ENCODE measurements around the gene TRIM41. TPM values are rescaled to one million over a fixed set of nuclear protein-coding genes. Genes with fewer than 3 reads are reported as not detected.

Gene TRIM41
- polyA plus RNA-seq, 1 donor from 2014 or later = 32.1 TPM

DNA sequence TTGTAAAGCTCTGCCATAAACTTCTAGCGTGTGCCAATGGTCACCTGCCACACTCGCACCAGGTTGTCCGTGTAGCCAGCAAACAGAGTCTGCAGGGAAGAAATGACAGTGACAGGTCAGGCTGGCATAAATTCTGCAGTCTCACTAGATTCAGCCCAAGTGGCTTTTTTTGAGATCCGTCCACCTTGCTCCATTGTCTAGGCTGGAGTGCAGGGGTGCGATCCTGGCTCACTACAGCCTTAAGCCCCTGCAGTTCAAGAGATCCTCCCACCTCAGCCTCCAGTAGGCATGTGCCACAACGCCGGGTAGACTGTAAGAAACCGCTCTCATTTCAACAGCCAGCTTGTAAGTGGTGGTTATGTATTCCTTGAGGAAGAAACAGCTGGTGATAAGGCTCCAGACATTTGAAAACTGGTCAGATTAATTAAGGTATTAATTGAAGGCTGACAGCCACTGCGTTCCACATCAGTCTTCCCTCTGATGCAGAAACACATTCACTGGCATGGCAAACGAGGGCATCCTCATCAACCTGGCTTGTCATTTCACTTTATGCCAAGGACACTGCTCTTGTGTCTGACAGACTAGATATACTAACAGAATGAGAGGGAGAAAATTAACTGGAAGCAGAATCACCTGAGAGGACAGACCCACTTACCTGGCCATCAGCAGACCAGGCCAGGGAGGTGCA, 14.0 kb downstream of the TRIM41 start:
- no peaks in the 10 kb centered on the region for H3K9me2 ChIP-seq (ENCODE audit: insufficient read depth, low read length)
- no peak overlapping the region for H3K4me3 ChIP-seq (ENCODE audit: low read length)
- H3K36me3 ChIP-seq (ENCODE audit: insufficient read depth, low read length) = peaks cover 15% of the 10 kb centered on the region
- peak; percentile 3 for TF ChIP-seq POLR2AphosphoS5 (IDR thresholded peaks at IDR 0.05)
- TF ChIP-seq, protein P1, sequence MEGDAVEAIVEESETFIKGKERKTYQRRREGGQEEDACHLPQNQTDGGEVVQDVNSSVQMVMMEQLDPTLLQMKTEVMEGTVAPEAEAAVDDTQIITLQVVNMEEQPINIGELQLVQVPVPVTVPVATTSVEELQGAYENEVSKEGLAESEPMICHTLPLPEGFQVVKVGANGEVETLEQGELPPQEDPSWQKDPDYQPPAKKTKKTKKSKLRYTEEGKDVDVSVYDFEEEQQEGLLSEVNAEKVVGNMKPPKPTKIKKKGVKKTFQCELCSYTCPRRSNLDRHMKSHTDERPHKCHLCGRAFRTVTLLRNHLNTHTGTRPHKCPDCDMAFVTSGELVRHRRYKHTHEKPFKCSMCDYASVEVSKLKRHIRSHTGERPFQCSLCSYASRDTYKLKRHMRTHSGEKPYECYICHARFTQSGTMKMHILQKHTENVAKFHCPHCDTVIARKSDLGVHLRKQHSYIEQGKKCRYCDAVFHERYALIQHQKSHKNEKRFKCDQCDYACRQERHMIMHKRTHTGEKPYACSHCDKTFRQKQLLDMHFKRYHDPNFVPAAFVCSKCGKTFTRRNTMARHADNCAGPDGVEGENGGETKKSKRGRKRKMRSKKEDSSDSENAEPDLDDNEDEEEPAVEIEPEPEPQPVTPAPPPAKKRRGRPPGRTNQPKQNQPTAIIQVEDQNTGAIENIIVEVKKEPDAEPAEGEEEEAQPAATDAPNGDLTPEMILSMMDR (IDR thresholded peaks at IDR 0.05; ENCODE audit: poor library complexity, severe bottlenecking) = no peak
- no peak for TF ChIP-seq SMC3 (conservative IDR thresholded peaks at IDR 0.05; ENCODE audit: poor library complexity)
- TF ChIP-seq TAF1 (IDR thresholded peaks at IDR 0.05; ENCODE audit: low read depth) = no peak
- no peaks in the 10 kb centered on the region for H3K9me3 ChIP-seq (ENCODE audit: low read length)
- no peak overlapping the region for H3K4me2 ChIP-seq (ENCODE audit: low read length)
- no peaks in the 10 kb centered on the region for H3K27me3 ChIP-seq (ENCODE audit: insufficient read depth, low read depth, low read length)
- peaks cover 17% of the 10 kb centered on the region for H3K79me2 ChIP-seq (replicated peaks; ENCODE audit: insufficient read depth, low read length)
- no peak overlapping the region for H3K9ac ChIP-seq (ENCODE audit: low read length)
- H4K20me1 ChIP-seq (ENCODE audit: insufficient read depth) = no peaks in the 10 kb centered on the region
- H2AFZ ChIP-seq (ENCODE audit: low read depth, low read length) = no peak overlapping the region
- no peaks in the 10 kb centered on the region for H3F3A ChIP-seq (ENCODE audit: insufficient read depth, low read length, poor library complexity, severe bottlenecking)
- no peak overlapping the region for H3K27ac ChIP-seq (ENCODE audit: low read length)

DNA sequence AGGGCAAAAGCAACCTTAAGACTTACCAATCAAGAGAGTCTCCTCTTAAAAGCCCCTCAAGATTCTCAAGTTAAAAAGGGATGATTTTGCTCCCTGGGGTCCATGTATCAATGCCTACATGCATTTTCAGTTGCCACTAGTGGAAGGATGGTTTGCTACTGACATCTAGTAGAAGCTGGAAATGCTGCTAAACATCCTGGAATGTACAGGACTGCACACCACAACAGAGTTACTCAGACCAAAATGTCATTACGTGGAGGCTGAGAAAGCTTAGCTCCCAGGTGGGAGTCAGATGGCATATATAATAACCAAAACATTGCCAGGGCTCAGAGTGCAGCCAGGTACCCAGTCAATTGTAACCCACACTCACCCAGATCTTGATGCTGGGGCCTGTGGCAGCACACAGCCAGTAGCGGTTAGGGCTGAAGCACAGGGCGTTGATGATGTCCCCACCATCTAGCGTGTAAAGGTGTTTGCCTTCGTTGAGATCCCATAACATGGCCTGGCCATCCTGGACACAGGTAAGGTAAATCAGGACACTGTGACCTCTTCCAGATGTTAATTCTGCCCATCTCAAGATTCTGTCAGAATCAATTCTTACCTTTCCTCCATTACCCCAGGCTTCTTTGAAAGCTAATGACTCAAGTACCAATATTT, 14.8 kb downstream of the TRIM41 start:
- TF ChIP-seq EP300 (conservative IDR thresholded peaks at IDR 0.05; ENCODE audit: poor library complexity, severe bottlenecking) (no peak), EZH2 (IDR thresholded peaks at IDR 0.05; ENCODE audit: borderline replicate concordance, insufficient read depth, low read length, poor library complexity, severe bottlenecking) (no peak), POLR2AphosphoS5 (IDR thresholded peaks at IDR 0.05) (no peak), TAF1 (IDR thresholded peaks at IDR 0.05; ENCODE audit: low read depth) (no peak), MXI1 (conservative IDR thresholded peaks at IDR 0.05; ENCODE audit: poor library complexity, severe bottlenecking) (no peak), SMC3 (conservative IDR thresholded peaks at IDR 0.05; ENCODE audit: poor library complexity) (no peak), RAD21 (conservative IDR thresholded peaks at IDR 0.05) (no peak)
- TF ChIP-seq, protein P2, sequence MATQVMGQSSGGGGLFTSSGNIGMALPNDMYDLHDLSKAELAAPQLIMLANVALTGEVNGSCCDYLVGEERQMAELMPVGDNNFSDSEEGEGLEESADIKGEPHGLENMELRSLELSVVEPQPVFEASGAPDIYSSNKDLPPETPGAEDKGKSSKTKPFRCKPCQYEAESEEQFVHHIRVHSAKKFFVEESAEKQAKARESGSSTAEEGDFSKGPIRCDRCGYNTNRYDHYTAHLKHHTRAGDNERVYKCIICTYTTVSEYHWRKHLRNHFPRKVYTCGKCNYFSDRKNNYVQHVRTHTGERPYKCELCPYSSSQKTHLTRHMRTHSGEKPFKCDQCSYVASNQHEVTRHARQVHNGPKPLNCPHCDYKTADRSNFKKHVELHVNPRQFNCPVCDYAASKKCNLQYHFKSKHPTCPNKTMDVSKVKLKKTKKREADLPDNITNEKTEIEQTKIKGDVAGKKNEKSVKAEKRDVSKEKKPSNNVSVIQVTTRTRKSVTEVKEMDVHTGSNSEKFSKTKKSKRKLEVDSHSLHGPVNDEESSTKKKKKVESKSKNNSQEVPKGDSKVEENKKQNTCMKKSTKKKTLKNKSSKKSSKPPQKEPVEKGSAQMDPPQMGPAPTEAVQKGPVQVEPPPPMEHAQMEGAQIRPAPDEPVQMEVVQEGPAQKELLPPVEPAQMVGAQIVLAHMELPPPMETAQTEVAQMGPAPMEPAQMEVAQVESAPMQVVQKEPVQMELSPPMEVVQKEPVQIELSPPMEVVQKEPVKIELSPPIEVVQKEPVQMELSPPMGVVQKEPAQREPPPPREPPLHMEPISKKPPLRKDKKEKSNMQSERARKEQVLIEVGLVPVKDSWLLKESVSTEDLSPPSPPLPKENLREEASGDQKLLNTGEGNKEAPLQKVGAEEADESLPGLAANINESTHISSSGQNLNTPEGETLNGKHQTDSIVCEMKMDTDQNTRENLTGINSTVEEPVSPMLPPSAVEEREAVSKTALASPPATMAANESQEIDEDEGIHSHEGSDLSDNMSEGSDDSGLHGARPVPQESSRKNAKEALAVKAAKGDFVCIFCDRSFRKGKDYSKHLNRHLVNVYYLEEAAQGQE (IDR thresholded peaks at IDR 0.05; ENCODE audit: borderline replicate concordance) = no peak
- TF ChIP-seq, protein P1 (IDR thresholded peaks at IDR 0.05; ENCODE audit: poor library complexity, severe bottlenecking) = no peak
- H3K4me3 ChIP-seq (ENCODE audit: low read length) = no peak overlapping the region
- H3K27ac ChIP-seq (ENCODE audit: low read length) = no peak overlapping the region
- H3K36me3 ChIP-seq (ENCODE audit: insufficient read depth, low read length) = peaks cover 15% of the 10 kb centered on the region
- no peaks in the 10 kb centered on the region for H3K9me2 ChIP-seq (ENCODE audit: insufficient read depth, low read length)
- no peaks in the 10 kb centered on the region for H3K9me3 ChIP-seq (ENCODE audit: low read length)
- no peaks in the 10 kb centered on the region for H3F3A ChIP-seq (ENCODE audit: insufficient read depth, low read length, poor library complexity, severe bottlenecking)
- H2AFZ ChIP-seq (ENCODE audit: low read depth, low read length) = no peak overlapping the region
- H3K79me2 ChIP-seq (replicated peaks; ENCODE audit: insufficient read depth, low read length) = peaks cover 24% of the 10 kb centered on the region
- H3K9ac ChIP-seq (ENCODE audit: low read length) = no peak overlapping the region
- H4K20me1 ChIP-seq (ENCODE audit: insufficient read depth) = no peaks in the 10 kb centered on the region
- H3K4me2 ChIP-seq (ENCODE audit: low read length) = no peak overlapping the region
- H3K27me3 ChIP-seq (ENCODE audit: insufficient read depth, low read depth, low read length) = no peaks in the 10 kb centered on the region

All from neural cell (in vitro differentiated cells).